Measurements from ENCODE around the gene SF3A2.

SF3A2 gene

DNA sequence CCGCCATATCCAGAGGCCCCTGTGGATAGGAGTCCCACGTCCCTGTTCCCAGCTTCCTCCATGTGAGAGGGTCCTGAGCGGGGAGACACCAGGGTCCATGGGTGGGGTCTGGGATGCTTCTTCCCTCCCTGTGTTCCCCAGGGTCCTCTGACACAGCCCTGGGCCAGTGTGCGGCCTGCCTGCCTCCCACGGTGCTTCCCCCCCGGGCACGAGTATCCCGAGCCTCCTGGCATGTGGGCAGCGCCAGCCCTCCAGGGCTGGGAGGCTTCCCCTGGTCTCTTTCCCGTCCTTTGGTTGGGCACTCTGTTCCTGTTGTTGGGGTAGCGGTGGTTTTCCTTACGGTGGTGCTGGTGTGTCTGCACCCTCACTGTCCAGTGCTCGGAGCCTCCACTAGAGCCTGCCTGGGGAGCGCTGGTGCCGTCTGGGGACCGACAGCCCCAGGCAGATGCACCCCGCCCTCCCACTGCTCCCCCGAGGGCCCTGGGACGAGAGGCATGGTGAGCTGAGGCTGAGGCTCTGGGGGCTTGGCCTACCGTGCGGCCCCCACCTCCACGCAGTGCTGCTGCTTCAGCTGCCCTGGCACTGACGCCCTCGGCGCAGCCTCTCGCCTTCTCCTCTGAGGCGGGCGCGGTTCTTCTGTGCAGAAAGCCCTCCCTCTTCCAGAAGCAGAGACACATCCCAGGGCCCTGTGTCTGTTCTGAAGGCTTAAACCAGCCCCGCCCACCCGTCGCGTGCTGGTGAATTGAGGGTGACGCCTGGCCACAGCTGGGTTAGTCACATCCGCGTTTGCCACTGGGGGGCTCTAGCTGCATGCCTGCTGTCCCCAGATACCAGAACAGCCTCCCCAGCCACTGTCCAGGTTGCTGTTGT is 28.4 kb upstream of the SF3A2 start:
- DNase-seq (ENCODE audit: low read depth), result peak; percentile 59

DNA sequence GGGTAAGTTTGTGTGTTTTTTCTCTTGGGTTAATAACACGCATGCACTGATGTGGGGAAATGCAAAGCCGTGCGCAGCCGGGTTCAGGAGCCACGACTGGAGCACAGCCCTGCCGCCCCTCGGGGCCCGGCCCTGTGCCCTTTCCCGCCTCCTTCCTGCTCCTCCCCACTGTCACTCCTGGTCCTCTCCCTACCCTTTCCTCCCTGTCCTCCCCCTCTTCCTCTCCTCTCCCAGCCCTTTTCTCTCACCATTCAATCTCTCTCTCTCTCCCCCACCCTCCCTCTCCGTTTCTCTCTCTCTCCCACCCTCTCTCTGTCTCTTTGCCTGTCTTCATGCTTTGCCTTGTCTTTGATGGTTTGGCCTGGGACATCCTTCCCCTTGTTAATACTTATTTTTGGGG is 27.6 kb upstream of the SF3A2 start:
- no peak for DNase-seq (ENCODE audit: low read depth)

DNA sequence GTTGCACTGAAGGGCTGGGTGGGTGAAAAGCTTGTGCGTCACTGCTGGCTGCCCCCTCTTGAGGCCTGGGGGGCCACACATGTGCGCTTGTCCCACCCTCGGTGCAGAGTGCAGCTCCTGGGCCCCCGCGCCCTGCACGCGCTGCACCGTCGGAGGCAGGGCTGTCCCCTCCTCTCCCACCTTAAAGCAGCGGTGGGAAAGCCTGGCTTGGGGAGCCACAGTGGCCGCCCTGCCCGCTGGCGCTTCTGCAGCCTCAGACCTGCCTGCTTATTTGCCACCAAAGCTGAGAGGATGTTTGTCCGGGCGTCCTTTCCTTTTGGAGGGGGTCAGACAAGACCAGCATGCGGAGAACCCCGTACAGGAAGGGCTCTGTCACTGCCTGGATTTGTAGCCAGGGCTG is 27.2 kb upstream of the SF3A2 start:
- DNase-seq (ENCODE audit: low read depth), result no peak

DNA sequence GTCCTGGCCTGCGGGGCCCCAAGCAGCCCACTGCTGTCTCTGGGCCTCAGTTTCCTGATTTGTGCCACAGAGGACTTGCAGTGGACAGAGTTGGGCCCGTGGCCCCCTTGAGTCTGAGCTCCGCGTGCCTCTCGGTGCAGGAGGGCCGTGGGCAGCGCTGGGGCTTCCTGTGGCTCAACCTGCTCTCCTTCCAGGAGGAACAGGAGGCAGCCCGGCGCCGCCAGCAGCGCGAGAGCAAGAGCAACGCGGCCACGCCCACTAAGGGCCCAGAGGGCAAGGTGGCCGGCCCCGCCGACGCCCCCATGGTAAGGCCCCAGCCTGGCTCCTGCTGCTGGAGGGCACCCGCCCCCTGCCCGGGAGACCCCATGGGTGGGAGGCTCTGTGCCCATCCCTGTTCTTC is 26.4 kb upstream of the SF3A2 start:
- no peak for DNase-seq (ENCODE audit: low read depth)

DNA sequence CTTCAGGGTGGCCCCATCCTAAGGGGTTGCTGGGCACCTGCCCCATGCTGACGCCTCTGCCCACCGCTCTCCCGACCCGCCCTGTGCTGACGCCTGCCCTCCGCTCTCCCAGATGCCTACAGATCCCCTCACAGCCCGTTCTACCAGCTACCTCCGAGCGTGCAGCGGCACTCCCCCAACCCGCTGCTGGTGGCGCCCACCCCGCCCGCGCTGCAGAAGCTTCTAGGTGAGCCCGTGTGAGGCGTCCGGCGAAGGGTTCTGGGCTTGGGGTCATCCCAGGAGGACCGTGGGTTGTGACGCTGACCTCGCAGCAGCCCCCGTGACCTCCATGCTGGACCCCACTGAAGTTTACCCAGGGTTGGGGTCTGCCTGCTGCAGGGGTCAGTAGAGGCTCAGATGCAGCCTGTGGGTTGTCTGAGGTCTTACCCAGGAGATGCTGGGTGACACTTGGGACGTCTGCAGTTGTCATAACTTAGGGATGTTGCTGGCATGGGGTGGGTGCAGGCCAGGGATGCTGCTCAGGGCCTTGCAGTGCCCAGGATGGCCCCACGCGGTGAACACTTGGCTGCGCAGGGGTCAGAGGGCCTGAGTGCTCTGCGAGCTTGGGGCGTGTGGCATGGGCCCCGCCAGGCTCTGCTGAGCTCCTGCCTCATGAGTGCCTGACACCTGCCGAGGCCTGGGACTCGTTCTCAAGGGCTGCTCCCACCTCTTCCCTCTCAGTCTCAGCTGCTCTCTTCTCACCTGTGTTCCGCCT is 25.5 kb upstream of the SF3A2 start:
- no peak for DNase-seq (ENCODE audit: low read depth)

DNA sequence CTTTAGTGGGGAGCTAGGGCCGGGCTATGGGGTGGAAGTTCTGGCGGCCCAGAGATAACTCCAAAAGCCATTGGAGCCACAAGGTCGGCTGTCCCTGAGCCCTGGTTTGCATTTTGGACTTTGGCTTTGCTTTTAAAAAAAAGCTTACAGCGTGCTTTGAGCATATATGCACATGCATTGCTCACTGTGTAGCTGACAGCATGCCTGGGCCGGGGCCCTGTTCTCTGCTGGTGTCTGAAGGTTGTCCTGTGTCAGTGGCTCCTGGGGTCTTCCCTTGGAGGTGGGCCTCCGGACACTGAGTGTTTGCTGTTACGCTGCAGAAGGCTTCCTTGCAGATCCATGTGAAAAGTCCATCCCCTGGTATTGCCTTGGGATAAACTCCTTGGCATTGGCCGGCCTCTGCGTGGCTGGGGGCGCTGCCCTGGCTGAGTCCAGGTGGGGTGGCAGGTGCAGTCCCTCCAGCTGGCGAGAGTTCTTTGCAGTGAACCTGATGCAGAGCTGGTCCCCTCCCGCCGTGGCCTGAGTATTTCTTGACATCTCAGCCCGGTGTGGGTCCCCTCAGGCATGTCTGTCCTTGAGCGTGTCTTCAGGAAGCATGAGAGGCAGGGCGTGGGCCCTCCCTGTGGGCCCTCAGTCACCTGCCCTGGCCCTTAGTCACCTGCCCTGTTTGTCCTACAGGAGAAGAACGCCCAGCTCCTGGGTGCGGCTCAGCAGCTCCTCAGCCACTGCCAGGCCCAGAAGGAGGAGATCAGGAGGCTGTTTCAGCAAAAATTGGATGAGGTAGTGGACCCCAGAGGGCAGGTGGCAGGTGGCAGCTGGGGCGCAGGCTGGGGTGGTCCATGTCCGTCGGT is 23.5 kb upstream of the SF3A2 start:
- DNase-seq (ENCODE audit: low read depth), result no peak

DNA sequence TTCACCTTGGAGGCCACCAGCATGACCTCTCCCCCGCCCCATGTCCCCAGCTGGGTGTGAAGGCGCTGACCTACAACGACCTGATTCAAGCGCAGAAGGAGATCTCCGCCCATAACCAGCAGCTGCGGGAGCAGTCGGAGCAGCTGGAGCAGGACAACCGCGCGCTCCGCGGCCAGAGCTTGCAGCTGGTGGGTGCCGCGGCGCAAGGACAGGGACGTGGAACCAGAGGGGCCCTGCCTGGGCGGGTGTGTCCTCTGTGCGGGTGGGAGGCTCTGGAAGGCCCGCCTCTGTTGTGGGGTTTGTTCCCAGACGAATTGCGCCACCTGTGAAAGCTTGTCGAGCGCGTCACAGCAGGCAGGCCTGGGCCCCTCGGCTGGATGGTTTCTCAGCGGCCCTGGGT is 22.8 kb upstream of the SF3A2 start:
- DNase-seq (ENCODE audit: low read depth), result no peak

DNA sequence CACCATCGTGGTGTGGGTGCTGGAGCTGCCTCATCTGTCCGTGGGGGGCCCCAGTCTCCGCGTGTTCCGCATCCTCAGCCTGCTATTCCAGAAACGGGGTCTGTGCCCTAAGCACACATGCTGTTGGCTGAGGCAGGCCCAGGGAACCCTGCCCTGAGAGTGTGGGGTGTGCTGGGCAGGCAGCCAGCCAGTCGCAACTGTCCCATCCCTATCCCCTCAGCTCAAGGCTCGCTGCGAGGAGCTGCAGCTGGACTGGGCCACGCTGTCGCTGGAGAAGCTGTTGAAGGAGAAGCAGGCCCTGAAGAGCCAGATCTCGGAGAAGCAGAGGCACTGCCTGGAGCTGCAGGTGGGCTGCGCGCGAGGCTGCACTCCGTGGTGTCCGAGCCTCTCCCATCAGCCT is 22.4 kb upstream of the SF3A2 start:
- DNase-seq (ENCODE audit: low read depth), result no peak

DNA sequence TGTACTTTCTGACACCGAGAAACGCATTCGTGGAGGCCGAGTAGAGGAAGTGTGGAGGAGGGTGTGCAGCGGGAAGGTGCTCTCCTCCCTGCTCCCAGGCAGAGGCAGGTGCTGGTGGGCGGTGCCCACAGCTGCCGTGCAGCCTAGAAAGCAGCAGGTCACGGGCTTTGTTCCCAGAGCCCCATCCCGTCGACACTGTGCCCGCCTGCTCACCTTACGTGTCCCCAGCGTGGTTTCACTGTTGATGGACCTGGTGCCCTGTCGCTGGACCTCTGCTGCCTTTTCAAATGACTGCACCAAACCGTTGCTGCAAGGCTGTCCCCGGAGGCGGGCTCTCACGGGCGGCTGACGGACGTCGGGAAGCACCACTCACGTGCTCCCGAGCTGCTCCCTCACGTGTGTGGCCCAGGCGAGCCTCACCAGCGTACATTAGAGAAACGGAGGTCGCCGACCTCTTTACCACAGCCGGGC is 21.3 kb upstream of the SF3A2 start:
- DNase-seq (ENCODE audit: low read depth), result no peak

DNA sequence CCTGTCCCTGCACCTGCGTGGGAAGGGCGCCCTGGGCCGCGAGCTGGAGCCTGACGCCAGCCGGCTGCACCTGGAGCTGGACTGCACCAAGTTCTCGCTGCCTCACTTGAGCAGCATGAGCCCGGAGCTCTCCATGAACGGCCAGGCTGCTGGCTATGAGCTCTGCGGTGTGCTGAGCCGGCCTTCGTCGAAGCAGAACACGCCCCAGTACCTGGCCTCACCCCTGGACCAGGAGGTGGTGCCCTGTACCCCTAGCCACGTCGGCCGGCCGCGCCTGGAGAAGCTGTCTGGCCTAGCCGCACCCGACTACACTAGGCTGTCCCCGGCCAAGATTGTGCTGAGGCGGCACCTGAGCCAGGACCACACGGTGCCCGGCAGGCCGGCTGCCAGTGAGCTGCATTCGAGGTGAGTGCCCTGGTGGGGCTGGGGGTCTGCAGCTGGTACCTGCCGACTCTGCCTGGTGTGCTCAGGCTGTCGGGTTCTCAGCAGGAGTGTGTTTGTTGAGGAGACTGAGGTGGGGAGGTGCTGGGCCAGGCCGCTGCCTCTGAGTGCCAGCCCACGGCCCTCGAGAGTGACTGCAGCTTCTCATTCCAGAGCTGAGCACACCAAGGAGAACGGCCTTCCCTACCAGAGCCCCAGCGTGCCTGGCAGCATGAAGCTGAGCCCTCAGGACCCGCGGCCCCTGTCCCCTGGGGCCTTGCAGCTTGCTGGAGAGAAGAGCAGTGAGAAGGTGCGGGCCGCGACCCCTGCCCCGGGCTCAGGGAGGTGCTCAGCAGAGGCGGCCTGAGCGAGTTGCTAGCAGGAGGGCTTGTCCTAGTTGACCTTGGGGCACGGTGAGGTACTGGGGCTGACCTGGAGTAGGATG is 20.0 kb upstream of the SF3A2 start:
- DNase-seq (ENCODE audit: low read depth), result no peak

DNA sequence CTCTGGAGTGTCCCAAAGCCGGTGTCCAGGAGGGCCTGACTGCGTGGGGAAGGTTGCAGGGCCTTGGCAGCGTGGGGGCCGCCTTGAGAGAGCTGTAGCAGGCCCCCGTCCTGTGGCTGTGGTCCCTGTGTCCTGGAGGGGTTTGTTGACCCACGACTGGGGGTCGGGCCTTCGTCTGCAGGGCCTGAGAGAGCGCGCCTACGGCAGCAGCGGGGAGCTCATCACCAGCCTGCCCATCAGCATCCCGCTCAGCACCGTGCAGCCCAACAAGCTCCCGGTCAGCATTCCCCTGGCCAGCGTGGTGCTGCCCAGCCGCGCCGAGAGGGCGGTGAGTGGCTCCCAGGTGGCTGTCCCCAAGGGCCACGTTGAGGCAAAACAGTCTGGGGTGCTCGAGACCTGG is 19.0 kb upstream of the SF3A2 start:
- no peak for DNase-seq (ENCODE audit: low read depth)

DNA sequence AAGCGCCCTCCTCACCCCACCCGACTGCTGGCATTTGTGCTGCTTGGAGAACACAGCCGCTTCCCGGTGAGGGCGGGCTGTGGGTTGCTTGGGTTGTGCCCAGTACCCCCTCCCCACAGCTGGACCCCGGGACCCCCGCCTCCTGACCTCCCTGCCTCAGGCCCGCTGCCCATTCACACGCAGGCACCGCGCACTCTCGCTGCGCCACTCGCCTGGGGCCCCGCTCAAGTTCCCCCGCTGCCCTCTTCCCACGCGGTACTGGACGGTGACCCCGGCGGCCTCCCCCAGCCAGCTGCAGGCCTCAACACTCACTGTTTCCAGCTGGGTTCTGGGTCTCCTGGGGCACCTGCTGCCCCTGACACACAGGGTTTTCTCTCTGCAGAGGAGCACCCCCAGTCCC is 16.9 kb upstream of the SF3A2 start:
- no peak for DNase-seq (ENCODE audit: low read depth)

DNA sequence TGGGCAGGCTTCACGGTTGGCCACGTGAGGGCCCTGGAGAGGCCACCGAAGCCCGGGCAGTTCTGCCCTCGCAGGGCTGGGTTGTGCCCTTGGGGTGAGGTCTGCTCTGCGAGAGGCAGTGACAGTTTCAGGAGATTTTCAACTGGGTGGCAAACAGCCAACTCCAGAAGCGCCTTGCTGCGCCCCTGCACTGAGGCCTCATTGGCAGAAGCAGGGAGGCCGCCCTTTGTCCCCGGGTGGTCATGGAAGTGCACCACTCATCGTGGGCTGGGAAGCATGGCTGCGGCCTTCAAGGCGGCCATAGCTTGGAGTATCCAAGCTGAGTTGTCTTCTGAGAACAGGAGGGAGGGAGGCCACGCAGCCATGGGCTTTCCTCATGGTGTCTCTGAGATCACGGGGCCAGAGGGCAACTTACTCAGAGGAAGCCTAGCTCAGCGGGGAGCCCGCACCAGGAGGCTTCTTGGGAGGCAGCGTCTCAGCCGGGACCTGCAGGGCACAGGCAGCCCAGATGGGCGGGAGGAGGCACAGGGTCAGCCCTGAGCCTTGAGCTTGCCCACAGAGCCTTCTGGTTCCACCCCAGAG is 15.3 kb upstream of the SF3A2 start:
- DNase-seq (ENCODE audit: low read depth), result no peak

DNA sequence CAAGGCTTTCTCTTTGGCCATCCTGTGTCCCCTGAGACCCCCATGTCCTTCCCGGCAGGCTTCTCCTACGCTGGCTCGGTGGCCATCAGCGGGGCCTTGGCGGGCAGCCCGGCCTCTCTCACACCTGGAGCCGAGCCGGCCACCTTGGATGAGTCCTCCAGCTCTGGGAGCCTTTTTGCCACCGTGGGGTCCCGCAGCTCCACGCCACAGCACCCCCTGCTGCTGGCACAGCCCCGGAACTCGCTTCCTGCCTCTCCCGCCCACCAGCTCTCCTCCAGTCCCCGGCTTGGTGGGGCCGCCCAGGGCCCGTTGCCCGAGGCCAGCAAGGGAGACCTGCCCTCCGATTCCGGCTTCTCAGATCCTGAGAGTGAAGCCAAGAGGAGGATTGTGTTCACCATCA is 14.7 kb upstream of the SF3A2 start:
- no peak for DNase-seq (ENCODE audit: low read depth)

DNA sequence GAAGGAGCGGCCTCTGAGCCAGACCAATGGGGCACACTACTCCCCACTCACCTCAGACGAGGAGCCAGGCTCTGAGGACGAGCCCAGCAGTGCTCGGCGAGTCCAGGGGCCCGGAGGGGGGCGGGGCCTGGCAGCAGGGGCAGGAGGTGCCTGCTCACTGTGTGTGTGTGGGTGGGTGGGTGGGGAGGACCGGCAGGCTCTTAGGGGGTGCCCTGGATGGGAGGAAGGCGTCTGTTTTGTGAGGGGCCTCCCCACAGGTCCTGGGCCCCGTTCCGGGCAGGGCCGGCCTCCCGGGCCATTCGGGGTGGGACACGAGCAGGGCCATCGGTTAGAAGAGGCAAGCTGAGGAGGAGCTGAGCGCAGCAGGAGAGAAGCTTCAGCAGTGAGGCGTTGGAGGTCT is 13.2 kb upstream of the SF3A2 start:
- DNase-seq (ENCODE audit: low read depth), result no peak

DNA sequence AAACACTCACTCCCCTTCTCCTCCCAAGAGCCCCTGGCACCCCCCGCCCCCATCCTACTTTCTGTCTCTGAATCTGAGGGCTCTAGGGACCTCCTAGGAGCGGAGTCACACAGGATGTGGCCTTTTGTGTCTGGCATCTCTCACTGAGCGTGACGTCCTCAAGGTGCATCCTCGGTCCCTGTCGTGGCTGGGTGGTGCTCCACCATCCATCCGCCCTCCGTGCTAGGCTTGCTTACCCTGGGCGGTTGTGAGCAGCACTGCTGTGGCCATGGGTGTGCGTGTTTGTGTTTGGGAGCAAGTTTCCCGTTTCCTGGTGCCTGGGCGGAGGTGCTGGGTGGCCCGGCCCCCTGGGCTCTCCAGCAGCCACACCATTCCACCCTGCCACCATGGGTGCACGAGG is 12.7 kb upstream of the SF3A2 start:
- no peak for DNase-seq (ENCODE audit: low read depth)

DNA sequence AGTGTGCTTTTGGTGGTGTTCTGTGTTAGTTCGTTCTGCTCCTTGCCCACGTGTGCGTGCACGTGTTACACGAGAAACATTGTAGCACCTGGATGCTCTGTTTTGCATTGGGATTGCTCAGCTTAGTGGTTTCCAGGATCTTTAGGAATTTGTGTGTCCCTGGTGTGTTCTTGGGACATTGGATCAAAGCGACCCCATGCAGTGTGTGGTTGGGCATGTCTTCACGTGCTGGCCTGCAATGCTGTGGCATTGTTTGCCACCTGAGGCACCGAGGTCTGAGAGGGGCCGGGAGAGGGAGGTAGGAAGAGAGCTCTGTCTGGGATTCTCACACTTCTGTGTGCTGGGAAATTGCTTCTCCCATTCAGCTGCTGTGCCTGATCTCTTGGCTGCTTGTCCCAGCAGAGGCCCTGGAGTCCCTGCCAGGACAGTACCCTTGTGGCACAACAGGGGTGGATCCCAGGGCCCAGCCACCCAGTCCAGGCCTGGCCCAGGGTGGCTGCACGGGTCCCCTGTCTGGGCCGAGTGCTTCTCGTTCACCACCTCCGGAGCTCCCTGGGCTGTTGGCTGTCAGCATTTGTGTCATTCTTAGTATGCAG is 11.8 kb upstream of the SF3A2 start:
- DNase-seq (ENCODE audit: low read depth), result no peak

DNA sequence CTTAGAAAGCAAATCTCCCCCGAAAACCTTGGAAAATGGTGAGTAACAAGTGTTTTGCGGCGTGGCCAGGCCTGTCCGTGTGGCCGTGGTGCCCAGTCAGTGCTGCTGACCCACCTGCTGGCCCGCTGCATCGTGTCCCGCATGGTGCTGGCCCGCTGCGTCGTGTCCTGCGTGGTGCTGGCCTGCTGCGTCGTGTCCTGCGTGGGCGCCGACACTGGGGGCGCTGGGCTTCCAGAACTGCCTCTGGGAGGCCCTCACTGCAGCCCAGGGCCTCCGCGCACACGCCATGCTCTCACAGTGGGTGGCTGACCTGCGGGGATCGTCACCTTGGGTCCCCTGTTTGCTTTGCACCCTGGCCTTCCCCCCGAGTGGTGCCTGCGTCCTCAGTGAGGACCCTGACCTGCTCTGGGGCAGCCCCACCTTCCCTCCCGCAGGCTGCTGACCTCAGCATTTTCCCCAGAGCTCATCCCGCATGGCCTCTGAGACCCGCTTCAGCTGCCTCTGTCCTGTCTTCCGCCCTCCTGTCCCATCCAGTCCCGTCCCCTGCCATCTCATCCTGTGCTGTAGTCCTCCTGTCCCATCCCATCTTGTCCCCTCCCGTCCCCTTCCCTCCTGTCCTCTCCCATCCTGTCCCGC is 11.1 kb upstream of the SF3A2 start:
- no peak for DNase-seq (ENCODE audit: low read depth)

DNA sequence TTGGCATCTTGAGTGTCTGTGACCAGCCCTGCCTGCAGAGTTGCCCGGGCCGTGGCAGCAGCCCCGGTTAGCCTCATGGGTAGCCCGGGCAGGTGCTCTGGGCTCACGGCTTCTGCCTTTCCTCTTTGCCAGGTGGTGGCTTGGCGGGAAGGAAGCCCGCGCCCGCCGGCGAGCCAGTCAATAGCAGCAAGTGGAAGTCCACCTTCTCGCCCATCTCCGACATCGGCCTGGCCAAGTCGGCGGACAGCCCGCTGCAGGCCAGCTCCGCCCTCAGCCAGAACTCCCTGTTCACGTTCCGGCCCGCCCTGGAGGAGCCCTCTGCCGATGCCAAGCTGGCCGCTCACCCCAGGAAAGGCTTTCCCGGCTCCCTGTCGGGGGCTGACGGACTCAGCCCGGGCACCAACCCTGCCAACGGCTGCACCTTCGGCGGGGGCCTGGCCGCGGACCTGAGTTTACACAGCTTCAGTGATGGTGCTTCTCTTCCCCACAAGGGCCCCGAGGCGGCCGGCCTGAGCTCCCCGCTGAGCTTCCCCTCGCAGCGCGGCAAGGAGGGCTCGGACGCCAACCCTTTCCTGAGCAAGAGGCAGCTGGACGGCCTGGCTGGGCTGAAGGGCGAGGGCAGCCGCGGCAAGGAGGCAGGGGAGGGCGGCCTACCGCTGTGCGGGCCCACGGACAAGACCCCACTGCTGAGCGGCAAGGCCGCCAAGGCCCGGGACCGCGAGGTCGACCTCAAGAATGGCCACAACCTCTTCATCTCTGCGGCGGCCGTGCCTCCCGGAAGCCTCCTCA is 10.4 kb upstream of the SF3A2 start:
- no peak for DNase-seq (ENCODE audit: low read depth)
